T-cell (primary cell): ENCODE measurements around the gene CCDC160. TPM values are rescaled to one million over a fixed set of nuclear protein-coding genes. Genes with fewer than 3 reads are reported as not detected.

ENCODE experiments used
- ATAC-seq, 4 experiments: fragments of 200-7000 bp in 3 of 4; fragments of 150-1000 bp in 1 of 4; cut with Tn5 transposase; replicated peaks in 1 of 4; 1 replicate in 3 of 4; 2 replicates in 1 of 4; pipeline ENCODE4 v1.10.0; 2021; ENCODE audit warnings: moderate library complexity in 3 of 4, mild to moderate bottlenecking in 2 of 4, moderate number of reproducible peaks in 1 of 4
- CTCF ChIA-PET, 2 donors: fragments of 300-600 bp; sonication (Branson Sonifier 250); formaldehyde crosslinking; loops; one replicate each; lab custom pipeline; 2022; ENCODE audit warnings: antibody characterized with exemption in 2 of 2; lab: Charles Lee
- POLR2A ChIA-PET, 2 donors: fragments of 300-600 bp; sonication (Branson Sonifier 250); formaldehyde crosslinking; loops; one replicate each; lab custom pipeline; 2022; ENCODE audit warnings: antibody characterized with exemption in 2 of 2; lab: Charles Lee
- DNase-seq, 35 experiments: peaks; one replicate each; pipeline versions ENCODE4 v3.0.0 to v3.0.0-alpha.2; 2013 to 2023
- H3K27ac ChIP-seq: one replicate; pipeline ENCODE4 v1.5.1; 2013; ENCODE audit warnings: low read length
- H3K27me3 ChIP-seq, 2 experiments: replicated peaks in 1 of 2; 1 replicate in 1 of 2; 2 replicates in 1 of 2; pipeline versions ENCODE4 v1.6.1 to v1.7.0; 2013; ENCODE audit warnings: low read length in 1 of 2, mixed read lengths in 1 of 2; ENCODE audit not compliant: control insufficient read depth in 2 of 2, insufficient read depth in 2 of 2; ENCODE audit errors: extremely low read depth in 1 of 2
- H3K36me3 ChIP-seq, 2 donors: 1 replicate in 1 of 2; 2 replicates in 1 of 2; pipeline versions ENCODE4 v1.6.1 to v1.7.0; 2013; ENCODE audit warnings: low read length in 1 of 2; ENCODE audit not compliant: control insufficient read depth in 2 of 2, insufficient read depth in 1 of 2; ENCODE audit errors: extremely low read depth in 1 of 2
- H3K4me1 ChIP-seq, 2 experiments: 1 replicate in 1 of 2; 2 replicates in 1 of 2; pipeline versions ENCODE4 v1.6.1 to v1.7.0; 2013; ENCODE audit warnings: low read length in 2 of 2, mixed read lengths in 1 of 2; ENCODE audit not compliant: insufficient read depth in 2 of 2, control insufficient read depth in 1 of 2; ENCODE audit errors: extremely low read depth in 1 of 2
- H3K4me3 ChIP-seq, 2 donors: 1 replicate in 1 of 2; 2 replicates in 1 of 2; pipeline versions ENCODE4 v1.5.1 to v1.7.0; 2013; ENCODE audit warnings: mild to moderate bottlenecking in 2 of 2, low read length in 1 of 2, moderate library complexity in 1 of 2; ENCODE audit not compliant: control insufficient read depth in 1 of 2; ENCODE audit errors: extremely low read depth in 1 of 2
- H3K9me3 ChIP-seq: 2 replicates; pipeline ENCODE4 v1.7.0; 2013
- H3K27ac Mint-ChIP-seq, 2 donors: one replicate each; pipeline ENCODE4 v1.8.0; 2020 to 2021; ENCODE audit warnings: mild to moderate bottlenecking in 2 of 2, mixed read lengths in 2 of 2
- H3K27me3 Mint-ChIP-seq, 2 donors: one replicate each; pipeline ENCODE4 v1.8.0; 2021 to 2022; ENCODE audit warnings: mixed read lengths in 2 of 2
- H3K36me3 Mint-ChIP-seq: one replicate; pipeline ENCODE4 v1.8.0; 2021; ENCODE audit warnings: mixed read lengths
- H3K4me1 Mint-ChIP-seq, 3 donors: one replicate each; pipeline ENCODE4 v1.8.0; 2020 to 2022; ENCODE audit warnings: mixed read lengths in 3 of 3, mild to moderate bottlenecking in 1 of 3
- H3K4me3 Mint-ChIP-seq, 3 donors: one replicate each; pipeline ENCODE4 v1.8.0; 2020 to 2022; ENCODE audit warnings: mild to moderate bottlenecking in 3 of 3, mixed read lengths in 3 of 3, moderate library complexity in 3 of 3
- H3K9me3 Mint-ChIP-seq, 3 donors: one replicate each; pipeline ENCODE4 v1.8.0; 2020 to 2022; ENCODE audit warnings: mixed read lengths in 3 of 3
- WGBS: methylation state at CpG from one replicate; pipeline ENCODE4 v1.1.5; 2013; ENCODE audit warnings: missing lambda C conversion rate; ENCODE audit not compliant: insufficient coverage; 5-methylcytosine and 5-hydroxymethylcytosine counted together
- total RNA-seq, 35 experiments: library from RNA in 6 of 35; stranded (reverse) in 6 of 35; fragments of 120-200 nt in 1 of 35; gene quantifications; one replicate each; pipeline versions ENCODE4 v1.2.1 to v1.2.4 and lab custom pipeline; 2013 to 2026

CCDC160 gene
- total RNA-seq, 5 donors from 2014 or later (not counting 1 experiment from before 2014, with no cell fraction given), result not detected

DNA sequence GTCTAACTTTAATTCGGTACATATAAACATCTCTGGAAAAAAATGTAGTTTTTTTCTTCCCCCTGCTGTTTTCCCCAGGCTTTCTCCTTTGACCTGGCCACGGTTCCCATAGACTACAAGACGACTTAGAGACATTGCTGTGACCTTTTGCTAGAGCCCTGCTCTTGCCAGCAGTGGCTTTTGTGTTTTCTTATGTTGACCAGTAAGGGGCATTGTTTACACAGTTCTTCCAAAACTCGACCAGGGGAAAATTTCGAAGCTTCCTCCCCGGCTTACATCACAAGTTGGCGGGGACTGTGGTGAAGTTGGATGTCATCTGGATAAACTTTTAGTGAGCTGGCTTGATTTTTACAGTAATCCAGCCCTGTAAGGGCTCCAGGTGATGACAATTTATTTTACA, 9.3 kb downstream of the CCDC160 start:
- Mint-ChIP-seq H3K4me3 (no peak overlapping the region), H3K27me3 (peaks cover 0 to 4% of the 10 kb centered on the region in 2 donors), H3K27ac (no peak overlapping the region), H3K9me3 (no peaks in the 10 kb centered on the region), H3K4me1 (no peaks in the 10 kb centered on the region), H3K36me3 (no peaks in the 10 kb centered on the region)
- DNase-seq (no peak), ATAC-seq (no peak)
- no peaks in the 10 kb centered on the region for H3K27me3 ChIP-seq
- no CpG with 5 or more reads among the region's 7 CpGs for WGBS
- POLR2A ChIA-PET, result no interaction called here
- CTCF ChIA-PET, result no interaction called here
- H3K4me1 ChIP-seq, result no peaks in the 10 kb centered on the region
- H3K4me3 ChIP-seq, result no peak overlapping the region
- no peak overlapping the region for H3K27ac ChIP-seq
- H3K36me3 ChIP-seq, result no peaks in the 10 kb centered on the region
- H3K9me3 ChIP-seq, result no peaks in the 10 kb centered on the region

DNA sequence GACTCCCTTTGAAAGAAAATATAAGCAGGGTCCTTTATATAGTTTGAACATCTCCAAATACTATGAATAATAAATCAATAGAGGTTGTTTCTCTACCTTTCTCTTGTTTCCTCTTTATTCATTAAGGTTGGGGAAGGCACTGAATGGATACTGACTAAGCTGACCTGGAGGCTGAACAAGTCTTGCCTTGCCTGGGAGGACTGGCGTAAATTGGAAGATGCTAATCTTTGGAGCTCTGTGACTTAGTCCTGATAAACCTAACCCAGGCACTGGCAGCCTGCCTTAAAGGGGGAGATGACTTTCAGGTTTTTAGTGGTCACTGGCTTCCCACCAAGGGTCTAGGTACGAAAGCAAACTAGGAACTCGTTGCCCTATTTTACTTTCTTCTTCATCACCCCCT, 10.5 kb downstream of the CCDC160 start:
- peaks cover 0 to 4% of the 10 kb centered on the region in 2 donors for H3K27me3 Mint-ChIP-seq
- H3K4me1 Mint-ChIP-seq, result no peaks in the 10 kb centered on the region
- Histone ChIP-seq H3K4me3 (no peak overlapping the region), H3K4me1 (no peaks in the 10 kb centered on the region), H3K27me3 (no peaks in the 10 kb centered on the region), H3K27ac (no peak overlapping the region), H3K9me3 (no peaks in the 10 kb centered on the region), H3K36me3 (no peaks in the 10 kb centered on the region)
- no peak overlapping the region for H3K27ac Mint-ChIP-seq
- H3K9me3 Mint-ChIP-seq, result no peaks in the 10 kb centered on the region
- DNase-seq (no peak), ATAC-seq (no peak)
- H3K4me3 Mint-ChIP-seq, result no peak overlapping the region
- ChIA-PET CTCF (interaction anchor here in 1 of 2 donors (0.6 kb wide), 1 partner anchor 19 kb away, joined by 3 read pairs; no protein-coding TSS in a partner anchor), POLR2A (no interaction called here)
- no CpG with 5 or more reads among the region's 3 CpGs for WGBS
- H3K36me3 Mint-ChIP-seq, result no peaks in the 10 kb centered on the region

DNA sequence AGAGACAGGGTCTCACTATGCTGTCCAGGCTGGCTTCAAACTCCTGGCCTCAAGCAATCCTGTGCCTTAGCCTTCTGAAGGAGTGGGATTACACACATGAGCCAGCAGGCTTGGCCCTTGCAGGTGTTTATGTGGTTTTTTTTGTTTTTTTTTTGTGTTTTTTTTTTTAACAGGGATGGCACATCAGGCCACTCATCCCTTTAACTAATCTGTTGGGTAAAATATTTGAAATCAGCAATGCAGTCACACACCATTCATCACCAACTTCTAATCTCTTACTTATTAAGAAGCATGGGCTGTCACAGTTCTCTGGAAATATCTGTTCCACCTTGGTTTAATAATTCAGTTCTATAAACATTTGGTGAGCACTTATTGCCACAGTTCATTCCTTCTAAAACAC, 12.3 kb downstream of the CCDC160 start:
- no peak for DNase-seq
- POLR2A ChIA-PET, result no interaction called here
- no peak overlapping the region for H3K4me3 ChIP-seq

DNA sequence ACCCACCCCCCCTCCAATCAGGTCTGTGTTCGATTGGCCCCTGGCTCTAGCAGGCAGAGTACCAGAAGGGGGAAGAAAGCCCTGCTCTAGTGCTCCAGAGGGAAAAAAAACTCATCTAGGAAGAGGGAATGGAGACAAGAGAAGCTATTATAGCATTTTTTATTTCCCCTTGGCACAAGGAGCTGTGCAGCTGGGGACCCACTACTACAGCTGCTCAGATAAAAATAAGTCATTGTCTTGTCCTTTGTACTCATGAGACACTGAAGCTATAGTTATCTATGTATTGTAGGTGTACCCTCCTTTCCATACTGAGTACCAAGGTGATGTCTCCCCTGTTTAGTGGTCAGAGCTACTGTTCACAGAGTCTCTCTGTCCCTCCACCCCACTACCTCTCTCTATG, 14.3 kb downstream of the CCDC160 start:
- DNase-seq, result no peak
- no CpG with 5 or more reads among the region's 1 CpG for WGBS
- no peak overlapping the region for H3K27ac Mint-ChIP-seq
- no peaks in the 10 kb centered on the region for H3K4me1 ChIP-seq
- ChIA-PET CTCF (no interaction called here), POLR2A (no interaction called here)
- peaks cover 0 to 2% (median 0%) of the 10 kb centered on the region in 3 donors for H3K4me1 Mint-ChIP-seq
- H3K36me3 Mint-ChIP-seq, result no peaks in the 10 kb centered on the region
- no peak overlapping the region for H3K4me3 Mint-ChIP-seq
- H3K4me3 ChIP-seq, result no peak overlapping the region
- H3K36me3 ChIP-seq, result no peaks in the 10 kb centered on the region
- H3K27me3 ChIP-seq, result no peaks in the 10 kb centered on the region
- ATAC-seq, result no peak
- no peaks in the 10 kb centered on the region for H3K9me3 ChIP-seq
- peaks cover 0 to 7% of the 10 kb centered on the region in 2 donors for H3K27me3 Mint-ChIP-seq
- no peaks in the 10 kb centered on the region for H3K9me3 Mint-ChIP-seq
- no peak overlapping the region for H3K27ac ChIP-seq

More for the DNA sequence above, 12.3 kb downstream of the CCDC160 start:
- peaks cover 0 to 2% (median 0%) of the 10 kb centered on the region in 3 donors for H3K4me1 Mint-ChIP-seq
- H3K4me3 Mint-ChIP-seq, result no peak overlapping the region
- Histone ChIP-seq H3K27me3 (no peaks in the 10 kb centered on the region), H3K9me3 (no peaks in the 10 kb centered on the region), H3K4me1 (no peaks in the 10 kb centered on the region), H3K36me3 (no peaks in the 10 kb centered on the region), H3K27ac (no peak overlapping the region)
- H3K9me3 Mint-ChIP-seq, result no peaks in the 10 kb centered on the region
- ATAC-seq, result no peak
- H3K36me3 Mint-ChIP-seq, result no peaks in the 10 kb centered on the region
- no peak overlapping the region for H3K27ac Mint-ChIP-seq
- H3K27me3 Mint-ChIP-seq, result peaks cover 0 to 6% of the 10 kb centered on the region in 2 donors
- CTCF ChIA-PET, result no interaction called here

DNA sequence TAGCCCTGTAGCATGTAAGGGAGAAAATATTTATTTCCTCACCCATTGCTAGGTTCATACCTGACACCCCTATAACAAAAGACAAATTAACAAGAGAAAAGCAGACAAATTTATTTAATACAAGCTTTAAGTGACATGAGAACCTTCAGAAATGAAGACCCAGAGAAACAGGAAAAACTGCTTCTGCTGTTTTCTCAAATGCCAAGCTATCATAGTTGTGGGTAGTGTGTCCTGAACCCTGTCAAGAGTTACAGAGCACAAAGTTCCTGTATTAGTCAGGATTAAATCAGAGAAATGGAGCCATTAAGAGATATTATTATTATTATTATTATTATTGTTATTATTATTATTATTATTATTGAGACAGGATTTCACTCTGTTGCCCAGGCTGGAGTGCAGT, 17.5 kb downstream of the CCDC160 start:
- Histone ChIP-seq H3K27me3 (no peaks in the 10 kb centered on the region), H3K4me1 (no peaks in the 10 kb centered on the region), H3K9me3 (no peaks in the 10 kb centered on the region), H3K4me3 (no peak overlapping the region), H3K36me3 (no peaks in the 10 kb centered on the region), H3K27ac (no peak overlapping the region)
- ATAC-seq, result no peak
- Mint-ChIP-seq H3K27ac (no peak overlapping the region), H3K36me3 (no peaks in the 10 kb centered on the region), H3K4me1 (peaks cover 0 to 2% (median 0%) of the 10 kb centered on the region in 3 donors), H3K27me3 (peaks cover 0 to 16% of the 10 kb centered on the region in 2 donors), H3K4me3 (no peak overlapping the region), H3K9me3 (no peaks in the 10 kb centered on the region)
- POLR2A ChIA-PET, result no interaction called here
- no peak for DNase-seq
- CTCF ChIA-PET, result no interaction called here

DNA sequence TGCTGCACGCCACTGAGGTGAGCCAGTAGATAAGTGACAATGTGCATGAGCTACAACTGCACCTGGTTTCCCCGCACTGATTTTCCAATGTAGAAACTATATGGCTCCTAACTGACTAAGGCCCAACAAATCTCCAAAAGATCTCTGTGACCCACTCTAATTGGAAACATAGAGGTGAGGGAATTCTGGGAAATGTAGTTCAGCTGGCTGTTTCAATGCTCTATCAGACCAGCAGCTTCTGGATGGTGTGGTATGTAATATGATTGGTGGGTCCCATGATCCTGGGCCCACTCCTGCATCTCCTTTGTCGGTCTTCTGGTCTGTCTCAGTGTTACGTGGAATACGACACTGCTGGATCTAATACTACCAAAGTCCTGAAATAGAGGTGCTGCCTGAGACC, 18.6 kb downstream of the CCDC160 start:
- H3K9me3 Mint-ChIP-seq, result no peaks in the 10 kb centered on the region
- H3K9me3 ChIP-seq, result no peaks in the 10 kb centered on the region
- H3K27ac ChIP-seq, result no peak overlapping the region
- peaks cover 0 to 19% of the 10 kb centered on the region in 2 donors for H3K27me3 Mint-ChIP-seq
- POLR2A ChIA-PET, result no interaction called here
- ATAC-seq (no peak), DNase-seq (no peak)
- H3K27me3 ChIP-seq, result no peaks in the 10 kb centered on the region
- H3K36me3 ChIP-seq, result no peaks in the 10 kb centered on the region
- no peaks in the 10 kb centered on the region for H3K36me3 Mint-ChIP-seq
- no peaks in the 10 kb centered on the region for H3K4me1 ChIP-seq
- peaks cover 0 to 2% (median 0%) of the 10 kb centered on the region in 3 donors for H3K4me1 Mint-ChIP-seq
- no peak overlapping the region for H3K4me3 Mint-ChIP-seq
- CTCF ChIA-PET, result interaction anchor here in 1 of 2 donors (1.1 kb wide), 1 partner anchor 463 kb away, joined by 3 read pairs; no protein-coding TSS in a partner anchor
- no CpG with 5 or more reads among the region's 5 CpGs for WGBS
- H3K27ac Mint-ChIP-seq, result no peak overlapping the region
- no peak overlapping the region for H3K4me3 ChIP-seq

GRCh38 chrX:134256684-134257083, 19.7 kb downstream of the CCDC160 start:
- Mint-ChIP-seq H3K9me3 (no peaks in the 10 kb centered on the region), H3K4me3 (no peak overlapping the region), H3K27ac (no peak overlapping the region), H3K27me3 (peaks cover 0 to 22% of the 10 kb centered on the region in 2 donors), H3K36me3 (no peaks in the 10 kb centered on the region), H3K4me1 (peaks cover 0 to 2% (median 0%) of the 10 kb centered on the region in 3 donors)
- no peaks in the 10 kb centered on the region for H3K9me3 ChIP-seq
- H3K4me3 ChIP-seq, result no peak overlapping the region
- WGBS, result no CpG with 5 or more reads among the region's 2 CpGs
- ChIA-PET POLR2A (no interaction called here), CTCF (no interaction called here)
- no peaks in the 10 kb centered on the region for H3K4me1 ChIP-seq
- H3K27me3 ChIP-seq, result no peaks in the 10 kb centered on the region
- H3K27ac ChIP-seq, result no peak overlapping the region
- ATAC-seq (no peak), DNase-seq (no peak)
- H3K36me3 ChIP-seq, result no peaks in the 10 kb centered on the region
